GM19372 (cell line): Measurements from ENCODE around the gene NR2C2AP.
A peak's percentile ranks its signal among the peaks of the same experiment; 100 is the strongest.

ENCODE experiments used
- ATAC-seq: cut with Tn5 transposase; IDR thresholded peaks from one replicate; pipeline ENCODE4 v1.9.1; 2021; ENCODE audit warnings: mild to moderate bottlenecking, low read depth, moderate library complexity; ENCODE audit not compliant: unreplicated experiment

NR2C2AP gene

GRCh38 chr19:19217099-19217498, 13.9 kb upstream of the NR2C2AP start:
- ATAC-seq, result no peak

DNA sequence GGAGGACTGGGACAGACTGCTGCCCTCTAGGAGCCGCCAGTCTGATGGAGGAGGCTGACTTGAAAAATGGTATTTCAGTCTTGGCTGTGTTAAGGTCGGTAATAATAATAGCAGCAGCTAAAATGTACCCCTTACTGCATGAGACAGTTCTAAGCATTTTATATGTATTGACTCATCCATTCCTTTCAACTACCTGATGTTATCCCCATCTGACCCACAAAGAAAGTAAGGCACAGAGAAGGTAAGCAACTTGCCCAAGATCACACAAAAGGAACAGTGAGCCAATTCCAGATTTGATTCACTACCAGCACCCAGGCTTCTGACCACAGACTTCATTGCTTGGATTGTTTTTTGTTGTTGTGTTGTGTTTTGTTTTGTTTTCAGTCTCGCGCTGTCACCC, 12.6 kb upstream of the NR2C2AP start:
- ATAC-seq, result no peak

- no peak for ATAC-seq
Observed at GRCh38 chr19:19214892-19215291, 11.7 kb upstream of the NR2C2AP start.

DNA sequence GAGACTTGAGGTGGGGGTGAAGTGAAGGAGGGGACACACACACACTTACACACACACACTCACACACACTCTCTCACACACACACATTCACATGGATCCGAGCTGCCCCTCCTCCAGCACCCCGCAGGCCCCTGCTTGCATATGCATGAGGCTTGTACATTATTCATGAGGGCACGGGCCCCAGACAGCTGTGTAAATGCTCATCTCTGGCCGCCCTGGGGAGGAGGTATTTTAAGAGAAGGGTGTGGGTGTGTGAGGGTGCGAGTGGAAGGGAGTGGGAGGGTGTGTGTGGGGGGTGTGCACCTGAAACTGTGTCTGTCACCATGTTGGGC, 10.9 kb upstream of the NR2C2AP start:
- no peak for ATAC-seq

DNA sequence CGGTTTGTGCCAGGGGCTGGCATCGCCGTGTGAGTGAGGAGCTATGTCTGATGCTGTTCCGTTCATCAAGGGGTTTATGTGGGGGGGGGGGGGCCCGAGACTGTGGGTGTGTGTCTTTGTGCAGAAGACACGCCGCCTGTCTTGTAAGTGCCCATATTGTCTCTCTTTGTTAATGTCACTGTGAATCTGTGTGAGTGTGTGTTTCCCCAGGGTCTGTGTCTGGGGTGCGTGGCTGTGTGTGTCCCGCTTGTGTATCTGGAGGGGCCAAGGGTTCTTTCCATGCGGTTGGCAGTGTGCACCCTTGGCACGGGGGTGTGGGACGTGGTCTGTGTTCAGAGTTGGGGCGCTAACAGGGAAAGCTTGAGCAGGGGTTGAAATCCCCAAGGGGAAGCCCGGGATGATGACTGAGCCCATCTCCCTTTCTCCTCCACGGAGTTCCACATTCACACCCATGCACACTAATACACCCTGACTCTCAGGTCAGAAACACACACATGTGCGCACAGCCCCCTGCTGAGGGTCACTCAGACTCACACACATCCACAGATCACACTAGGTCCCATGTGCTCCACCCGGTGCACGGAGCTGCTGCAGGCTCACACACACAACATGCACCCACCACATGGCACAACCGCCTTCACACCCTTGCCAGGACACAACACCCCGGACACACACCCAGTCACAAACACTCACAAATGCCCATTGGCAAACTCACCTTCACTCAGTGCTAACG, 10.4 kb upstream of the NR2C2AP start:
- no peak for ATAC-seq

GRCh38 chr19:19212916-19213315, 9.7 kb upstream of the NR2C2AP start:
- no peak for ATAC-seq

GRCh38 chr19:19211499-19212420, 8.5 kb upstream of the NR2C2AP start, which contains the start of gene NCAN:
TSS of gene NCAN (plus strand) at chr19:19211958. CDS start at chr19:19216954, 4,996 bp downstream.
- no peak for ATAC-seq

DNA sequence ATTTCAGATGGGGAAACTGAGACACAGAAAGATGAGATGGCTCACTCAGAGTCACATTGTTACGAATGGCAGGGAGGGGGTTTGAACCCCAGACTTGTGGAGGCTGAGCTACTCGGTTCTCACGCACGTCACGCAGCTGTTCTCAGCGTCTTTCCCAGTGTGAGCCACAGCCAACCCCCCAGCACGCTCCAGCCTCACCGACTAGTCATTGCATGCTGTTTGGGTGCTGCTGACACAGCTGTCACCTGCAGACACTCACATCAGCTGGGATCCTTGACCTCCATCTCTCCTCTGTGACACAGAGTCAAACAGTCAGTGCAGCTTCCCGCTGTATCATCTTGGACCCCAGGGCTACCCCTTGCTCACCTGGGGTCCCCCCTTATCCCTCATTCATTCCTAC, 6.2 kb upstream of the NR2C2AP start:
- no peak for ATAC-seq

DNA sequence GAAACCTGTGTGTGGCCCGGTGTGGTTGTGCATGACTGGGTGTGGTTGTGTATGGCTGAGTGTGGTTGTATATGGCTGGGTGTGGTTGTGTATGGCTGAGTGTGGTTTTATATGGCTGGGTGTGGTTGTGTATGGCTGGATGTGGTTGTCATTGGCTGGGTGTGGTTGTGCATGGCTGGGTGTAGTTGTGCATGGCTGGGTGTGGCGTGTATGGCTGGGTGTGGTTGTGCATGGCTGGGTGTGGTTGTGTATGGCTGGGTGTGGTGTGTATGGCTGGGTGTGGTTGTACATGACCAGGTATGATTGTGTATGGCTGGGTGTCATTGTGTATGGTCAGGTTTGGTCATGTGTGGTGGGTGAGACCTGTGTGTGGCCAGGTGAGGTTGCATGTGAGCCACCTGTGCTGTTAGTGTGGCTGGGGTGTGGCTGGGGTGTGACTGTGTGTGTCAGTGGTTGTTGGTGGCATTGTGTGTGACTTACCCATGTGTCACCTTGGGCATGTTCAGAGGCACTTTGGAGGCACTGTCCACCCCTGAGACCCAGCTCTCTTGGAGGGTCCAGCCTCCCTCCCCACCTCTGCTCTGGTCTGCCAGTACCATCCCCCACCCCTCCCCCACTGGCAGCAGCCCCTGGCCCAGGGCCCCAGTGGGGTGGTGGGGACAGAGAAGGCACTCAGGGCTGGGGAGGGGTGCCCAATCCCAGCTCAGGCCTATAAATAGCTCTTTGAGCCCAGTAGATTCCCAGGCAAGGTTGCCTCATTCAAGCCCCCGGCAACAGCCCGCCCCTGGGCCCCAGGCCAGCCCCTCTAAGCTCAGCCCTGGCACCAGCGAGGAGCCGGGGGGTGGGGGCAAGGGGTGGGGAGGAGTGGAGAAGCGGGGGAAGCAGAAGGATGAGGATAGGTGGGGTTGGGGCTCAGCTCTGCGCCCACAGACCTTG, 4.7 kb upstream of the NR2C2AP start:
- no peak for ATAC-seq

DNA sequence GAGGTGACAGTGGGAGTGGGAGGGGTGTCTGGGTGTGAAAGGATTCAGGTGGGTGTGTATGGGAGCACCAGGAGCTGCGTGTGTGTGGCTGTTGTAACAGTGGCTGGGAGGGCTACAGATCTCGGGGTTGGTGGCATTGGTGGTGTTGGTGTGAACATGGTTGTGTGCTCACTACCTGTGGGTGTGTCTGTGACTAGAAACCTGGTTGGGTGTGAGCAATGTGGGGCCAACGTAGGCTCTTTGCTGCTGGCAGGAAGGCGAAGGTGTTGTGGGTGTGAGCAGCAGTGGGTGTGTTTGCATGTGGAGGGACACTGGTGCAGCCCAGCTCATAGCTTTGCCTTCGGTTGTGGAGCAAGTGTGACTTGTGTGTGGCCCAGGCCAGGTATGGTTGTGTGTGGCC, 3.7 kb upstream of the NR2C2AP start:
- ATAC-seq, result no peak

DNA sequence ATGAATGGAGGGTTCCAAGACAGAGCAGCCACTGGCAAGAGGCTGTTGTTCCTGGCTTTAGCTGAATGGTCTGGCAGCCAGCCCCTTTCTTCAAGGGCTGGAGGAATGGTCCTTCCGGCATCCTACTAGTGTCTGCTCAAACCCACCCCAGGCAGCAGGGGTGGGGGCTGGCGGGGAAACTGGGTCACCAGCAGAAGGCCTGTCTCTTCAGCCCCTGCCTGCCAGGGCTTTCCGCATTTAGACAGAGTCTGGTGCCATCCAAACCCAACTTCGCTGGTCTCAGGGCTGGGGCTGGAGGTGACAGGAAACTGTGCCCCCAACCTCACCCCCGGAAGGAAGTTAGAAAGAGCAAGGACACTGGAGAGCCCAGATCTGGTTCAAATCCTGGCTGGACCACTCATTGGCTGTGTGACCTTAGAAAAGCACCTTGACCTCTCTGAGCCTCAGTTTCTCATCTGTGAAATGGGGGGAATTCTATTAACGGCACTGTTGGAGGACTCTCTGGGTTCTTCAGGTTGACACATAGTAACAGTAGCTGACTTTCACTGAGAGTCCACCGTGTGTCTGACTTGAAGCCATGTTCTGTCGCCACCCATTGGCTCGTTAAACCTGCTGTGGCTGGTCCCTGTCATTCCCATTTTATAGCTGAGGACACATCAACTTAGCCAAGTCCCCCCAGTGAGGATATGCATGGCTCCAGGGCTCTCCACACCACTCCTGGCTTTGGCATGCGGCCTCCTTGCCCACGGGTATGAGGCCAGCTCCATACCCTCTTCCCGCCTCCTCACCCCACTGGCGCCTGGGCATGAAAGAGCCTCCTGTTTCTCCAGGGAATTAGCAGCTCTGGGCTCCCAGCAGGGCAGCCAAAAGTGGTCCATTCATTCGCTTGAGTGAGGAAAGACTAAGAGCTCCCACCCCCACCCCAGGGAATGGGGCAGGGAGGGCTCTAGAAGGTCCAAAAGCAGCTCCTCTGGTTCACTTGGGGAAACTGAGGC, 2.5 kb upstream of the NR2C2AP start:
- ATAC-seq, result no peak

DNA sequence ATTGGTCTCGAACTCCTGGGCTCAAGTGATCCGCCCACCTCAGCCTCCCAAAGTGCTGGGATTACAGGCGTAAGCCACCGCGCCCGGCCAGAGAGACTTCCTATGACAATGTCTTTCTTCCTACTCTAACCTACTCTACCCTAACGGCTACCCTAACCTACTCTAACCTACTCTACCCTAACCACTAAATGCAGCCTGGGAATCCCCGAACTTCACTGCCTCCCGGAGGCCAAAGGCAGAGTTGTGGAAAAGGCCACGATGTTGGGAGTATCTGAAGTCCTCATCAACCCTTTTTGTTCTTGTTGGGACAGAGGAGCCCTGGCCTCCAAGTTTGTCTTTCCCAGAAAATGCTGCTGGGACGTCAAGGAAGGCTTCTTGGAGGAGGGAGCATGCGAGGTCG, 967 bp upstream of the NR2C2AP start:
- ATAC-seq, result no peak

GRCh38 chr19:19202707-19203011, 555 bp downstream of the NR2C2AP start:
- no peak for ATAC-seq

GRCh38 chr19:19201697-19202630, 1.2 kb downstream of the NR2C2AP start:
- ATAC-seq, result no peak

- ATAC-seq, result no peak
Observed at GRCh38 chr19:19193926-19194325, 9.3 kb downstream of the NR2C2AP start.

- ATAC-seq, result peak; percentile 0
Observed at GRCh38 chr19:19192910-19193423, 10.2 kb downstream of the NR2C2AP start.

DNA sequence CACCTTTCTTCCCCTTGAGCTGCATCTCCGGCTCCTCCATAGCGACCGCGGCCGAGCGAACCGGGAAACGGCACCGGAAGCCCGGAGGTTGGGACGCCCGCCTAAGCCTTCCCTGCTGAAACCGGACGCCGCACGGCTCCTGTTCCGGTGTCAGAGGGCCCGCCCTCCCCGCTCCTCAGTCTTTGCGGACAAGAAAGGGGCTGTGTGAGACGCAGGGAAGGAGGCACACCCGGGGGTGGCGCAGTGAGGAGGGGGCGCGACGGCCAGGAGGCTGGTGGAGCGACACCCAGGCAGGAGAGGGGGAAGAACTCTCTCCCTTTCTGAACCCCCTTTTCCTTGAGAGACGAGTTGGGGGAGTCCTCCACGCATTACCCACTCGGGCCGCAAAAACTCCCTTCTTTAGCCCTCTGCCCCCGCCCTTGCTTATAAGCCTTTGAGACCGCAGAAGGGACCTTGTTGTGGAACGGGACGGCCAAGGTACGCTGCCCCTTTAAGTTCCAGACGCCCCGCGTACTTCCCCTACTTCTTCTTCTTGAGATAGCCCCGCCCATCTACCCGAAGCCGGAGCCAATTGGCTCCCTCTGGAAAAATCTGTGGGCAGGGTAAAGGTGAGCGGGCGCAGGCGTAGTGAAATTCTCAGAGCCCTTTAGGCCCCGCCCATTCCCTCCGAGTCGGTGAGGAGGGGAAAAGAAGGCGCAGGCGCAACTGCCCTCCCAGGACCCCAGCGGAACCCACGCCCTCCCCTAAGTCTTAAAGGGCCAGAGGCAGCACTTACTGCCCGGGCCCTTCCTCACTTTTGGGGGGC, 10.9 kb downstream of the NR2C2AP start, which contains the start of the genes BORCS8 and RFXANK:
Gene BORCS8, minus strand, starts transcription at position 75 of the 805 bp plus-strand sequence. Its CDS starts 35 bp downstream, at position 40.
Gene RFXANK, plus strand, starts transcription at position 181 of the 805 bp plus-strand sequence. CDS start 1,689 bp downstream, outside the sequence.
- ATAC-seq, result peak; percentile 92
